ENCODE measurements around the gene SLC25A21.
"Not testable (repeated sequence)": the region's sequence is repeated elsewhere in the genome, so short reads cannot be mapped to it uniquely, and the experiment has no call there.

The SLC25A21 gene

DNA sequence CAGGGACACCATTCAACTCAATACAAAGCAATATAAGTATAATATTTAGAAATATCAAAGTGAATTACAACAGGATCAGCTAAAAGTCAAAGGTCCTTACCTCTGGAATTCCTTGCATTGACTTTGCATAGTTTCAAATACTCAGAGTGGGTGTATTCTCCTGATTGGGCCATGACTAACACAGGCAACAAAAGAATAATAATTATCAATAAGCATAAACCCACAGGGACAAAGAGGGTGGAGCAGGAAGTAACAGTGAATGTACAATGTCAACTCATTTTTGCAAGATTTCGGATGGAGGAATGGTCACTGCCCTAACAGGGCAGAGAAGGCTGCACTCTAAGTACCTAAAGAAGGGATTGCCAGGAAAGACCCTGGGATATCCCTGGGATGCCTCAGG lies 303.3 kb downstream of the SLC25A21 start:
- DNase-seq (ENCODE audit: low spot score) = no peak
- TF ChIP-seq CTCF (IDR thresholded peaks at IDR 0.05; ENCODE audit: extremely low read depth, missing control alignments) = no peak

DNA sequence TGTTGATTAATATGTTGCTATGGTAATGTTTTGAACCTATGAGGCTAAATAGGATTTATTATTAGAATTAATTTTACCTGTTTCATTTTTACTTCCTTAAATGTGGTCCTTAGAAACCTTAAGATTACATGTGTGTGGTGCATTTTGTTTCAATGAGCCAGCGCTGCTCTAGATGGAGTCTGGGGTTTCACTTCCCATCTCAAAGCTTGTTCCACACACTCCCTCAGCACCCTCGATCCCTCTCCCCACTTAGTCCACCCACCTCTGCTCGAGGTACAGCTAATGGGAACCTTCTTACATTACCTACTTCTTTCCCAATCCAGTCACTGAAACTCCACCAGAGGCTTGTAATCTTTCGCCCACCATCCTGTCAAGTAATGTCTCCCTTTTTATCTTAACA lies 305.5 kb downstream of the SLC25A21 start:
- peak; percentile 4 for DNase-seq (ENCODE audit: low spot score)
- no peak for TF ChIP-seq CTCF (IDR thresholded peaks at IDR 0.05; ENCODE audit: extremely low read depth, missing control alignments)

GRCh38 chr14:36863271-36863670 lies 309.1 kb downstream of the SLC25A21 start:
- no peak for DNase-seq (ENCODE audit: low spot score)
- TF ChIP-seq CTCF (IDR thresholded peaks at IDR 0.05; ENCODE audit: extremely low read depth, missing control alignments) = no peak

- not testable (repeated sequence) for DNase-seq (ENCODE audit: low spot score)
These were observed 310.2 kb downstream of the SLC25A21 start for GRCh38 chr14:36862237-36862636.

- no peak for TF ChIP-seq CTCF (IDR thresholded peaks at IDR 0.05; ENCODE audit: extremely low read depth, missing control alignments)
- DNase-seq (ENCODE audit: low spot score) = no peak
These were observed 311.6 kb downstream of the SLC25A21 start for GRCh38 chr14:36860831-36861230.

DNA sequence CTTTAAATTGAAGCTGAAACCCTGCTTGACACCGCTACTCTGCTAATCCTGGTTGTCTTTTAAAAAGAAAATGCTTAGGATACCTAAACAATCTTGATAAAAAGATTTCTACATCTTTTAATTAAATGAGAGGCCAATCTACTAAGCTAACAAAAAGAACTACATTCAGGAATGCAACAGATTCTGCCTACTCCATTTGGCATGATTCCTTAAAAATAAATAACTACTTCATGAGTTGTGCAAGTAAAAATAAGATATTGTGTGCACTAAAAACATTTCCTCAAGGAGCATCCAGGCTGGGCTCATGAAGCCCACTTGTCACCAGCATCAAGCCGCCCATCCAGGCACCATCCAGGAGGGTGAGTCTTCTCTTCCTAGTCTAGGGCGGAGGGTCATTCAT lies 313.3 kb downstream of the SLC25A21 start:
- TF ChIP-seq CTCF (IDR thresholded peaks at IDR 0.05; ENCODE audit: extremely low read depth, missing control alignments) = no peak
- DNase-seq (ENCODE audit: low spot score) = no peak

- no peak for DNase-seq (ENCODE audit: low spot score)
- no peak for TF ChIP-seq CTCF (IDR thresholded peaks at IDR 0.05; ENCODE audit: extremely low read depth, missing control alignments)
These were observed 314.5 kb downstream of the SLC25A21 start for GRCh38 chr14:36857842-36858445.

- DNase-seq (ENCODE audit: low spot score) = no peak
- no peak for TF ChIP-seq CTCF (IDR thresholded peaks at IDR 0.05; ENCODE audit: extremely low read depth, missing control alignments)
These were observed 315.3 kb downstream of the SLC25A21 start for GRCh38 chr14:36857136-36857535.

Data from GM20000 (cell line).